GM23248 (cell line): ENCODE results near the gene NSG2.

ENCODE experiments used
- EZH2 ChIP-seq: fragments of 200-600 bp; sonication (generic); IDR thresholded peaks from 2 replicates; pipeline ENCODE4 v1.6.1; 2018; ENCODE audit warnings: antibody characterized with exemption, mild to moderate bottlenecking; ENCODE audit not compliant: insufficient read depth, poor library complexity, severe bottlenecking
- EZH2phosphoT487 ChIP-seq: fragments of 200-600 bp; sonication (generic); IDR thresholded peaks from 2 replicates; pipeline ENCODE4 v1.6.1; 2018; ENCODE audit warnings: antibody characterized with exemption, moderate library complexity, mild to moderate bottlenecking, low read depth; ENCODE audit not compliant: insufficient read depth

GRCh38 chr5:174046558-174046957 lies 1.1 kb downstream of the NSG2 start:
- TF ChIP-seq EZH2 (no peak), EZH2phosphoT487 (no peak)
